Subcutaneous abdominal adipose tissue (tissue), 5 donors: Measurements from ENCODE around the gene TRIM21.
"Not testable (repeated sequence)": the region's sequence is repeated elsewhere in the genome, so short reads cannot be mapped to it uniquely, and the experiment has no call there.

Experiments
- H3K27ac ChIP-seq: one replicate; pipeline ENCODE4 v1.7.0; 2013; ENCODE audit warnings: low read depth, mild to moderate bottlenecking, inconsistent platforms, low read length, moderate library complexity
- H3K27me3 ChIP-seq, 5 donors: one replicate each; pipeline ENCODE4 v1.7.0; 2013; ENCODE audit warnings: low read length in 5 of 5, inconsistent platforms in 1 of 5; ENCODE audit not compliant: control insufficient read depth in 5 of 5, insufficient read depth in 4 of 5
- H3K36me3 ChIP-seq, 5 donors: one replicate each; pipeline ENCODE4 v1.7.0; 2013; ENCODE audit warnings: low read length in 5 of 5; ENCODE audit not compliant: control insufficient read depth in 5 of 5, insufficient read depth in 5 of 5
- H3K4me1 ChIP-seq, 5 donors: one replicate each; pipeline ENCODE4 v1.7.0; 2013; ENCODE audit warnings: low read length in 5 of 5, mild to moderate bottlenecking in 3 of 5, moderate library complexity in 1 of 5; ENCODE audit not compliant: control insufficient read depth in 5 of 5, insufficient read depth in 5 of 5
- H3K4me3 ChIP-seq, 5 donors: one replicate each; pipeline ENCODE4 v1.7.0; 2013; ENCODE audit warnings: low read length in 5 of 5, low read depth in 1 of 5
- H3K9ac ChIP-seq, 5 donors: one replicate each; pipeline ENCODE4 v1.7.0; 2013; ENCODE audit warnings: low read length in 5 of 5, mild to moderate bottlenecking in 4 of 5, moderate library complexity in 3 of 5
- H3K9me3 ChIP-seq, 5 donors: one replicate each; pipeline ENCODE4 v1.7.0; 2013; ENCODE audit warnings: low read length in 5 of 5; ENCODE audit not compliant: control insufficient read depth in 5 of 5
- donor health status: healthy.
- donor health status: healthy.
- donor health status: healthy.
- donor health status: healthy.
- donor health status: healthy.

Gene TRIM21

GRCh38 chr11:4393209-4393857 is at the start of gene TRIM21:
Gene TRIM21, minus strand, starts transcription at chr11:4393702. Its CDS starts 3,293 bp downstream, at chr11:4390409.
- Histone ChIP-seq H3K27me3 (no peaks in the 10 kb centered on the region), H3K4me3 (peak within 1 kb of the TSS; percentile 97 to 99 (median 99)), H3K4me1 (peaks cover 0 to 14% (median 12%) of the 10 kb centered on the region in 5 donors), H3K27ac (peak within 1 kb of the TSS; percentile 80), H3K36me3 (peaks cover 3 to 20% (median 19%) of the 10 kb centered on the region in 5 donors), H3K9ac (peak within 1 kb of the TSS; percentile 87 to 99 (median 95)), H3K9me3 (no peaks in the 10 kb centered on the region)

- H3K4me3 ChIP-seq, result no peak overlapping the region
- H3K9me3 ChIP-seq, result peaks cover 0 to 3% (median 0%) of the 10 kb centered on the region in 5 donors
- no peak overlapping the region for H3K9ac ChIP-seq
- no peaks in the 10 kb centered on the region for H3K27me3 ChIP-seq
- H3K27ac ChIP-seq, result no peak overlapping the region
- H3K36me3 ChIP-seq, result peaks cover 0 to 3% (median 0%) of the 10 kb centered on the region in 5 donors
- peaks cover 0 to 2% (median 0%) of the 10 kb centered on the region in 5 donors for H3K4me1 ChIP-seq
Measured at GRCh38 chr11:4441515-4441914, 48.0 kb upstream of the TRIM21 start.

- no peak overlapping the region for H3K27ac ChIP-seq
- no peaks in the 10 kb centered on the region for H3K27me3 ChIP-seq
- no peaks in the 10 kb centered on the region for H3K4me1 ChIP-seq
- no peak overlapping the region for H3K9ac ChIP-seq
- no peak overlapping the region for H3K4me3 ChIP-seq
- H3K9me3 ChIP-seq, result peaks cover 0 to 3% (median 0%) of the 10 kb centered on the region in 5 donors
- peaks cover 0 to 3% (median 0%) of the 10 kb centered on the region in 5 donors for H3K36me3 ChIP-seq
Measured at GRCh38 chr11:4436411-4436810, 42.9 kb upstream of the TRIM21 start.

GRCh38 chr11:4433856-4434255 is 40.4 kb upstream of the TRIM21 start:
- Histone ChIP-seq H3K9ac (no peak overlapping the region), H3K4me3 (no peak overlapping the region), H3K36me3 (no peaks in the 10 kb centered on the region), H3K27ac (no peak overlapping the region), H3K4me1 (no peaks in the 10 kb centered on the region), H3K9me3 (peaks cover 0 to 3% (median 0%) of the 10 kb centered on the region in 5 donors), H3K27me3 (no peaks in the 10 kb centered on the region)

- Histone ChIP-seq H3K36me3 (no peaks in the 10 kb centered on the region), H3K4me1 (no peaks in the 10 kb centered on the region), H3K9me3 (no peaks in the 10 kb centered on the region), H3K4me3 (no peak overlapping the region), H3K27ac (no peak overlapping the region), H3K9ac (no peak overlapping the region), H3K27me3 (no peaks in the 10 kb centered on the region)
Measured at GRCh38 chr11:4430051-4430450, 36.5 kb upstream of the TRIM21 start.

GRCh38 chr11:4418403-4418802 is 24.9 kb upstream of the TRIM21 start:
- no peaks in the 10 kb centered on the region for H3K27me3 ChIP-seq
- H3K4me3 ChIP-seq, result no peak overlapping the region
- H3K27ac ChIP-seq, result no peak overlapping the region
- H3K36me3 ChIP-seq, result no peaks in the 10 kb centered on the region
- H3K9me3 ChIP-seq, result peaks cover 0 to under 1% (median 0%) of the 10 kb centered on the region in 5 donors
- H3K4me1 ChIP-seq, result no peaks in the 10 kb centered on the region
- no peak overlapping the region for H3K9ac ChIP-seq

GRCh38 chr11:4416816-4417215 is 23.3 kb upstream of the TRIM21 start:
- Histone ChIP-seq H3K27me3 (no peaks in the 10 kb centered on the region), H3K9ac (no peak overlapping the region), H3K4me1 (no peaks in the 10 kb centered on the region), H3K9me3 (no peaks in the 10 kb centered on the region), H3K36me3 (no peaks in the 10 kb centered on the region), H3K4me3 (no peak overlapping the region), H3K27ac (no peak overlapping the region)

- Histone ChIP-seq H3K9ac (no peak overlapping the region), H3K9me3 (no peaks in the 10 kb centered on the region), H3K4me3 (no peak overlapping the region), H3K36me3 (no peaks in the 10 kb centered on the region), H3K27ac (no peak overlapping the region), H3K27me3 (no peaks in the 10 kb centered on the region), H3K4me1 (no peaks in the 10 kb centered on the region)
Measured at GRCh38 chr11:4416306-4416705, 22.8 kb upstream of the TRIM21 start.

- H3K4me3 ChIP-seq, H3K36me3 ChIP-seq, H3K9ac ChIP-seq, H3K9me3 ChIP-seq, H3K4me1 ChIP-seq, H3K27ac ChIP-seq, H3K27me3 ChIP-seq: not testable (repeated sequence)
Measured at GRCh38 chr11:4406206-4406605, 12.7 kb upstream of the TRIM21 start.

- Histone ChIP-seq H3K27ac (no peak overlapping the region), H3K9ac (peak overlapping the region in 4 of 5 donors; percentile 87 to 99 (median 96)), H3K4me3 (peak overlapping the region; percentile 97 to 99 (median 99)), H3K27me3 (no peaks in the 10 kb centered on the region), H3K9me3 (no peaks in the 10 kb centered on the region), H3K36me3 (peaks cover 3 to 14% (median 14%) of the 10 kb centered on the region in 5 donors), H3K4me1 (peaks cover 0 to 14% (median 12%) of the 10 kb centered on the region in 5 donors)
Measured at GRCh38 chr11:4393858-4394223, 339 bp upstream of the TRIM21 start.
